H9 (cell line): Measurements from ENCODE around the gene BICD2. TPM values are rescaled to one million over a fixed set of nuclear protein-coding genes. Genes with fewer than 3 reads are reported as not detected.
A peak's percentile ranks its signal among the peaks of the same experiment; 100 is the strongest.

Source experiments
- DNase-seq: peaks from one replicate; pipeline ENCODE4 v3.0.0-alpha.2; 2017
- H2AFZ ChIP-seq: one replicate; pipeline ENCODE4 v1.6.1; 2013; ENCODE audit warnings: mild to moderate bottlenecking, low read length, control low read depth, moderate library complexity
- H2AK5ac ChIP-seq: 2 replicates; pipeline ENCODE4 v1.6.1; 2013; ENCODE audit warnings: low read length, control low read depth, mixed read lengths; ENCODE audit not compliant: insufficient read length
- H2BK120ac ChIP-seq: one replicate; pipeline ENCODE4 v1.6.1; 2013; ENCODE audit warnings: low read depth, mild to moderate bottlenecking, low read length, control low read depth, inconsistent platforms; ENCODE audit not compliant: poor library complexity, severe bottlenecking
- H2BK12ac ChIP-seq: 2 replicates; pipeline ENCODE4 v1.6.1; 2013; ENCODE audit warnings: low read length, control low read depth, mixed read lengths, low read depth; ENCODE audit not compliant: insufficient read length
- H2BK15ac ChIP-seq: 2 replicates; pipeline ENCODE4 v1.6.1; 2013; ENCODE audit warnings: low read depth, low read length, control low read depth
- H2BK20ac ChIP-seq: one replicate; pipeline ENCODE4 v1.6.1; 2013; ENCODE audit warnings: low read depth, mild to moderate bottlenecking, low read length, control low read depth, inconsistent platforms; ENCODE audit not compliant: poor library complexity, severe bottlenecking
- H2BK5ac ChIP-seq: 2 replicates; pipeline ENCODE4 v1.6.1; 2013; ENCODE audit warnings: low read length, control low read depth, mixed read lengths; ENCODE audit not compliant: insufficient read length
- H3K14ac ChIP-seq: 2 replicates; pipeline ENCODE4 v1.6.1; 2013; ENCODE audit warnings: low read length, control low read depth; ENCODE audit not compliant: insufficient read depth
- H3K18ac ChIP-seq: 2 replicates; pipeline ENCODE4 v1.6.1; 2013; ENCODE audit warnings: low read depth, mild to moderate bottlenecking, mixed read lengths, low read length, control low read depth; ENCODE audit not compliant: insufficient read length
- H3K23ac ChIP-seq: 2 replicates; pipeline ENCODE4 v1.6.1; 2013; ENCODE audit warnings: low read length, control low read depth, mixed read lengths, low read depth; ENCODE audit not compliant: insufficient read length
- H3K23me2 ChIP-seq: 2 replicates; pipeline ENCODE4 v1.6.1; 2013; ENCODE audit warnings: low read depth, mild to moderate bottlenecking, mixed read lengths, low read length, control low read depth; ENCODE audit not compliant: insufficient read length, poor library complexity, severe bottlenecking
- H3K27ac ChIP-seq: 2 replicates; pipeline ENCODE4 v1.5.1; 2013; ENCODE audit warnings: low read length, control low read depth, mixed read lengths, low read depth; ENCODE audit not compliant: insufficient read length
- H3K27me3 ChIP-seq: 2 replicates; pipeline ENCODE4 v1.6.1; 2013; ENCODE audit warnings: low read length, control low read depth, inconsistent platforms; ENCODE audit not compliant: insufficient read depth
- H3K4ac ChIP-seq: 2 replicates; pipeline ENCODE4 v1.6.1; 2013; ENCODE audit warnings: low read depth, mild to moderate bottlenecking, control low read depth, inconsistent platforms, low read length, moderate library complexity
- H3K4me1 ChIP-seq: 2 replicates; pipeline ENCODE4 v1.6.1; 2013; ENCODE audit warnings: low read length, control low read depth, inconsistent platforms; ENCODE audit not compliant: insufficient read depth
- H3K4me2 ChIP-seq: 2 replicates; pipeline ENCODE4 v1.6.1; 2013; ENCODE audit warnings: low read length, control low read depth, mixed read lengths; ENCODE audit not compliant: insufficient read length, insufficient read depth
- H3K56ac ChIP-seq: 2 replicates; pipeline ENCODE4 v1.6.1; 2013; ENCODE audit warnings: low read depth, mild to moderate bottlenecking, mixed read lengths, low read length, control low read depth; ENCODE audit not compliant: insufficient read length
- H3K79me1 ChIP-seq: 2 replicates; pipeline ENCODE4 v1.6.1; 2013; ENCODE audit warnings: low read depth, mild to moderate bottlenecking, moderate library complexity, low read length, control low read depth, inconsistent platforms; ENCODE audit not compliant: insufficient read depth, poor library complexity, severe bottlenecking
- H3K79me2 ChIP-seq: 2 replicates; pipeline ENCODE4 v1.6.1; 2013; ENCODE audit warnings: low read length, control low read depth, inconsistent platforms; ENCODE audit not compliant: insufficient read depth
- H3K9ac ChIP-seq: 2 replicates; pipeline ENCODE4 v1.6.1; 2013; ENCODE audit warnings: low read length, control low read depth, mixed read lengths; ENCODE audit not compliant: insufficient read length; ENCODE audit errors: extremely low read depth
- H3K9me3 ChIP-seq: one replicate; pipeline ENCODE4 v1.6.1; 2013; ENCODE audit warnings: low read depth, low read length, inconsistent platforms; ENCODE audit not compliant: control insufficient read depth
- H3T11ph ChIP-seq: one replicate; pipeline ENCODE4 v1.6.1; 2013; ENCODE audit warnings: mild to moderate bottlenecking, low read length, control low read depth, inconsistent platforms
- H4K20me1 ChIP-seq: one replicate; pipeline ENCODE4 v1.6.1; 2013; ENCODE audit not compliant: control insufficient read depth, insufficient read length, insufficient read depth
- H4K5ac ChIP-seq: 2 replicates; pipeline ENCODE4 v1.6.1; 2013; ENCODE audit warnings: low read depth, mild to moderate bottlenecking, mixed read lengths, low read length, control low read depth; ENCODE audit not compliant: insufficient read length
- H4K8ac ChIP-seq: replicated peaks from 2 replicates; pipeline ENCODE4 v1.6.1; 2013; ENCODE audit warnings: low read length, control low read depth, mixed read lengths, low read depth; ENCODE audit not compliant: insufficient read length
- H4K91ac ChIP-seq: 2 replicates; pipeline ENCODE4 v1.6.1; 2013; ENCODE audit warnings: low read depth, mild to moderate bottlenecking, moderate library complexity, mixed read lengths, low read length, control low read depth; ENCODE audit not compliant: insufficient read length
- H3K27ac Mint-ChIP-seq, 3 experiments: 2 replicates in 2 of 3; 3 replicates in 1 of 3; pipeline ENCODE4 v1.8.0; 2020 to 2021; ENCODE audit warnings: mixed read lengths in 3 of 3, mild to moderate bottlenecking in 1 of 3, moderate library complexity in 1 of 3
- H3K27me3 Mint-ChIP-seq: 2 replicates; pipeline ENCODE4 v1.8.0; 2021; ENCODE audit warnings: low read depth, mild to moderate bottlenecking, moderate library complexity, mixed read lengths
- H3K36me3 Mint-ChIP-seq, 3 experiments: 2 replicates in 2 of 3; 3 replicates in 1 of 3; pipeline ENCODE4 v1.8.0; 2020 to 2021; ENCODE audit warnings: low read depth in 3 of 3, mixed read lengths in 3 of 3; ENCODE audit not compliant: insufficient read depth in 1 of 3
- H3K4me1 Mint-ChIP-seq, 2 experiments: 2 replicates each; pipeline ENCODE4 v1.8.0; 2020; ENCODE audit warnings: mixed read lengths in 2 of 2
- H3K4me3 Mint-ChIP-seq, 2 experiments: 2 replicates in 1 of 2; 3 replicates in 1 of 2; pipeline ENCODE4 v1.8.0; 2020 to 2021; ENCODE audit warnings: mild to moderate bottlenecking in 2 of 2, mixed read lengths in 2 of 2, moderate library complexity in 1 of 2
- H3K9me3 Mint-ChIP-seq, 2 experiments: 2 replicates in 1 of 2; 3 replicates in 1 of 2; pipeline ENCODE4 v1.8.0; 2020; ENCODE audit warnings: mild to moderate bottlenecking in 2 of 2, mixed read lengths in 2 of 2, moderate library complexity in 1 of 2
- WGBS: extraction: QIAGEN DNeasy Blood & Tissue Kit; methylation state at CpG from one replicate; pipeline ENCODE4 v1.1.7; 2013; ENCODE audit warnings: missing lambda C conversion rate, low lambda C conversion rate, mixed read lengths; ENCODE audit not compliant: insufficient read length; ENCODE audit errors: extremely low coverage; 5-methylcytosine and 5-hydroxymethylcytosine counted together
- total RNA-seq: library from RNA; stranded (reverse); gene quantifications from 2 replicates; pipeline ENCODE4 v1.2.1, GENCODE V29; 2021
- TF ChIP-seq, protein P1 (sequence below): fragments of 200-600 bp; sonication (generic); conservative IDR thresholded peaks from 3 replicates; pipeline ENCODE4 v1.8.0; 2021; ENCODE audit warnings: antibody characterized with exemption, mild to moderate bottlenecking

Gene BICD2
- total RNA-seq, 1 experiment from 2014 or later, result 22.3 TPM

DNA sequence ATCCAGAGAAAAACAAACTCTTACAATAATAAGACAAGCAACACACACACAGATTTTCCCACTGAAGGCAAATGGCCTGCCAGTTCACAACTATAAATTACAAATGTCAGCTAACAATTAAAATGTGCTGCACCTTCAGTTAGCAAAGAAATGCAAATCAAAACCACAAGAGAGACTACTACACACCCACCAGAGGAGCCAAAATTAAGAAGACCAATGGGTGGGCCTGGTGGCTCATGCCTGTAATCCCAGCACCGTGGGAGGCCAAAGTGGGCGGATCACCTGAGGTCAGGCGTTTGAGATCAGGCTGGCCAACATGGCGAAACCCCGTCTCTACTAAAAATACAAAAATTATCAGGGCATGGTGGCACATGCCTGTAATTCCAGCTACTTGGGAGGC, 79.6 kb downstream of the BICD2 start:
- H3K4me1 Mint-ChIP-seq, result peaks cover 6% of the 10 kb centered on the region in 2 experiments
- no peak for DNase-seq
- H3K23me2 ChIP-seq, result no peaks in the 10 kb centered on the region

More for the DNA sequence above, 79.6 kb downstream of the BICD2 start:
- peak overlapping the region in 1 of 3 experiments; percentile 66; a peak in 3 of 7 replicates for H3K27ac Mint-ChIP-seq
- H3K4ac ChIP-seq, result no peak overlapping the region
- H3K79me1 ChIP-seq, result no peaks in the 10 kb centered on the region
- no peaks in the 10 kb centered on the region; the same call in 1 of the 2 replicates for H3K27me3 Mint-ChIP-seq
- no peak overlapping the region for H3K27ac ChIP-seq
- no peaks in the 10 kb centered on the region for H3K36me3 Mint-ChIP-seq
- H3K56ac ChIP-seq, result no peak overlapping the region
- no peak overlapping the region for H3K4me3 Mint-ChIP-seq
- no peak overlapping the region for H2BK12ac ChIP-seq
- no peaks in the 10 kb centered on the region for H4K20me1 ChIP-seq
- no peak overlapping the region for H2AK5ac ChIP-seq
- no peak overlapping the region for H2BK5ac ChIP-seq
- peaks cover 0 to 2% of the 10 kb centered on the region in 2 experiments; a peak in 2 of 5 replicates for H3K9me3 Mint-ChIP-seq
- no peaks in the 10 kb centered on the region for H3K9me3 ChIP-seq
- no peak overlapping the region for H3K18ac ChIP-seq
- H2BK20ac ChIP-seq, result no peak overlapping the region
- H3K4me1 ChIP-seq, result no peaks in the 10 kb centered on the region
- no peaks in the 10 kb centered on the region for H3K79me2 ChIP-seq
- H4K8ac ChIP-seq, result no peak overlapping the region
- H2AFZ ChIP-seq, result no peak overlapping the region
- no peak overlapping the region for H3K23ac ChIP-seq
- no CpG with 5 or more reads among the region's 5 CpGs for WGBS
- no peak overlapping the region for H4K91ac ChIP-seq
- H3K14ac ChIP-seq, result no peak overlapping the region
- no peak overlapping the region for H2BK15ac ChIP-seq
- no peak overlapping the region for H2BK120ac ChIP-seq
- no peak overlapping the region for H3K4me2 ChIP-seq
- TF ChIP-seq, protein P1, sequence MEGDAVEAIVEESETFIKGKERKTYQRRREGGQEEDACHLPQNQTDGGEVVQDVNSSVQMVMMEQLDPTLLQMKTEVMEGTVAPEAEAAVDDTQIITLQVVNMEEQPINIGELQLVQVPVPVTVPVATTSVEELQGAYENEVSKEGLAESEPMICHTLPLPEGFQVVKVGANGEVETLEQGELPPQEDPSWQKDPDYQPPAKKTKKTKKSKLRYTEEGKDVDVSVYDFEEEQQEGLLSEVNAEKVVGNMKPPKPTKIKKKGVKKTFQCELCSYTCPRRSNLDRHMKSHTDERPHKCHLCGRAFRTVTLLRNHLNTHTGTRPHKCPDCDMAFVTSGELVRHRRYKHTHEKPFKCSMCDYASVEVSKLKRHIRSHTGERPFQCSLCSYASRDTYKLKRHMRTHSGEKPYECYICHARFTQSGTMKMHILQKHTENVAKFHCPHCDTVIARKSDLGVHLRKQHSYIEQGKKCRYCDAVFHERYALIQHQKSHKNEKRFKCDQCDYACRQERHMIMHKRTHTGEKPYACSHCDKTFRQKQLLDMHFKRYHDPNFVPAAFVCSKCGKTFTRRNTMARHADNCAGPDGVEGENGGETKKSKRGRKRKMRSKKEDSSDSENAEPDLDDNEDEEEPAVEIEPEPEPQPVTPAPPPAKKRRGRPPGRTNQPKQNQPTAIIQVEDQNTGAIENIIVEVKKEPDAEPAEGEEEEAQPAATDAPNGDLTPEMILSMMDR, result no peak
- no peak overlapping the region for H4K5ac ChIP-seq
- H3T11ph ChIP-seq, result no peak overlapping the region
- no peaks in the 10 kb centered on the region for H3K27me3 ChIP-seq
- H3K9ac ChIP-seq, result no peak overlapping the region
